ENCODE results near the gene YWHAH. TPM values are rescaled to one million over a fixed set of nuclear protein-coding genes. Genes with fewer than 3 reads are reported as not detected.

Gene YWHAH
- total RNA-seq, 4 donors from 2014 or later, result 58.8 to 76.9 (median 75.2) TPM

- Histone ChIP-seq H3K27ac (no peak overlapping the region), H3K27me3 (no peaks in the 10 kb centered on the region), H3K36me3 (no peaks in the 10 kb centered on the region), H3K9me3 (no peaks in the 10 kb centered on the region), H3K4me3 (no peak overlapping the region), H3K4me1 (peaks cover 0 to 13% (median 6%) of the 10 kb centered on the region in 4 donors)
- TF ChIP-seq CTCF (IDR thresholded peaks at IDR 0.05), result no peak
- no peak for TF ChIP-seq POLR2A (IDR thresholded peaks at IDR 0.05)
- DNase-seq, result peak in 1 of 3 donors; percentile 38
These were observed 23.7 kb downstream of the YWHAH start for GRCh38 chr22:31968022-31968421.

GRCh38 chr22:31969789-31970489, 25.6 kb downstream of the YWHAH start:
- H3K27ac ChIP-seq, result peak overlapping the region; percentile 6 to 52 (median 22)
- peaks cover 0 to 18% (median 9%) of the 10 kb centered on the region in 4 donors for H3K4me1 ChIP-seq
- H3K9me3 ChIP-seq, result no peaks in the 10 kb centered on the region
- peak overlapping the region; percentile 27 to 53 (median 47) for H3K4me3 ChIP-seq
- no peak for TF ChIP-seq POLR2A (IDR thresholded peaks at IDR 0.05)
- peak in 5 of 6 experiments; percentile 17 to 83 (median 72) for TF ChIP-seq CTCF (IDR thresholded peaks at IDR 0.05)
- peak; percentile 69 to 90 (median 80) for DNase-seq
- H3K36me3 ChIP-seq, result no peaks in the 10 kb centered on the region
- no peaks in the 10 kb centered on the region for H3K27me3 ChIP-seq

GRCh38 chr22:31970490-31971444, 26.4 kb downstream of the YWHAH start:
- DNase-seq, result peak; percentile 77 to 98 (median 92)
- Histone ChIP-seq H3K36me3 (no peaks in the 10 kb centered on the region), H3K4me3 (peak overlapping the region; percentile 27 to 53 (median 47)), H3K27ac (peak overlapping the region; percentile 6 to 52 (median 22)), H3K4me1 (peaks cover 0 to 18% (median 9%) of the 10 kb centered on the region in 4 donors), H3K27me3 (no peaks in the 10 kb centered on the region), H3K9me3 (no peaks in the 10 kb centered on the region)
- TF ChIP-seq CTCF (IDR thresholded peaks at IDR 0.05) (peak; percentile 74 to 98 (median 94)), POLR2A (IDR thresholded peaks at IDR 0.05) (no peak)

GRCh38 chr22:31972180-31972579, 27.8 kb downstream of the YWHAH start:
- no peak overlapping the region for H3K27ac ChIP-seq
- TF ChIP-seq CTCF (IDR thresholded peaks at IDR 0.05) (no peak), POLR2A (IDR thresholded peaks at IDR 0.05) (no peak)
- H3K36me3 ChIP-seq, result no peaks in the 10 kb centered on the region
- H3K4me1 ChIP-seq, result peaks cover 0 to 18% (median 9%) of the 10 kb centered on the region in 4 donors
- H3K4me3 ChIP-seq, result no peak overlapping the region
- no peaks in the 10 kb centered on the region for H3K9me3 ChIP-seq
- no peaks in the 10 kb centered on the region for H3K27me3 ChIP-seq
- DNase-seq, result no peak

GRCh38 chr22:31973739-31974138, 29.4 kb downstream of the YWHAH start:
- TF ChIP-seq CTCF (IDR thresholded peaks at IDR 0.05) (no peak), POLR2A (IDR thresholded peaks at IDR 0.05) (peak in 1 of 2 donors; percentile 18)
- no peaks in the 10 kb centered on the region for H3K36me3 ChIP-seq
- H3K27ac ChIP-seq, result peak overlapping the region in 3 of 4 donors; percentile 53 to 83 (median 76)
- peak overlapping the region in 2 of 4 donors; percentile 16 to 28 for H3K4me3 ChIP-seq
- DNase-seq, result peak in 2 of 3 donors; percentile 84 to 90
- no peaks in the 10 kb centered on the region for H3K9me3 ChIP-seq
- H3K27me3 ChIP-seq, result no peaks in the 10 kb centered on the region
- H3K4me1 ChIP-seq, result peaks cover 0 to 24% (median 9%) of the 10 kb centered on the region in 4 donors

Data from Peyer's patch (tissue), 4 donors.